Measurements from ENCODE around the gene AAGAB.

DNA sequence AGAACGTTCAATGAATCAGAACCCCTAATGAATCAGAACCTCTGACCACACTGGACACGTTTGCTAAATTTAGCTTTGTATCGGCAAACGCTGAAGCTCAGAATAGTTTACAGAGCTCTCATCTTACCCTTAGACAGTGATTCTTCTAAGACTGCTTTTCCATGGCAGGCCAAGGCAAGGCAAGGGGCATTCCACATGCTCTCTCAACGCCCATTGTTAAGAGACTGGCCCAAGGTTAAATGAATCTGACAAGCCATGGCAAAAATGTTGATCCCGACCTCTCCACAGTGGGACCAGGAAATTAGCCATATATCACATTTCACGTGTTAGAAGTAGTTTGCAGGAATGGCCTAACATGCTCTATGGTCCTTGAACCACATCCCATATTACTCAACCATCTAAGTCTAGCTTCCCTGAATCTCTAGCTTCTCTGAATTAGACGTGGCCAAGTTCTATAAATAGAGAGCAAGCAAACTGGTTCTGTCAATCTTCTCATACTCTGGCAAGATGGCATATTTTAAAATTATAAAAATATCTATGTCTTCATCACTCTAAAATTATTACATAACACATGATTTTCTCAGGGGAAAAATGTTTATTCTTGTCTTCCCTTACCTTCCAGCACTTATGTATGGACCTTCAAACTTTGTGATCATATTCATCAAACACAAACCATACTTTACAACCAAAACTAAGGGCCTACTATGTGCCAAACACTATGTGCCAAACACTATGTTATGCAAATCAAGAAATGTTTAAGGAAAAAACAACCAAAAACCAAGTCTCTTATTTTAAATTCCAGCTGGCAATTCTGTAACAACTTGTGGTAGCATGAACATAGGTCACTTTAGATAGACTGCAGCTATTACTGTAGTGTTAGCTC, 54.3 kb downstream of the AAGAB start:
- TF ChIP-seq, protein P1, sequence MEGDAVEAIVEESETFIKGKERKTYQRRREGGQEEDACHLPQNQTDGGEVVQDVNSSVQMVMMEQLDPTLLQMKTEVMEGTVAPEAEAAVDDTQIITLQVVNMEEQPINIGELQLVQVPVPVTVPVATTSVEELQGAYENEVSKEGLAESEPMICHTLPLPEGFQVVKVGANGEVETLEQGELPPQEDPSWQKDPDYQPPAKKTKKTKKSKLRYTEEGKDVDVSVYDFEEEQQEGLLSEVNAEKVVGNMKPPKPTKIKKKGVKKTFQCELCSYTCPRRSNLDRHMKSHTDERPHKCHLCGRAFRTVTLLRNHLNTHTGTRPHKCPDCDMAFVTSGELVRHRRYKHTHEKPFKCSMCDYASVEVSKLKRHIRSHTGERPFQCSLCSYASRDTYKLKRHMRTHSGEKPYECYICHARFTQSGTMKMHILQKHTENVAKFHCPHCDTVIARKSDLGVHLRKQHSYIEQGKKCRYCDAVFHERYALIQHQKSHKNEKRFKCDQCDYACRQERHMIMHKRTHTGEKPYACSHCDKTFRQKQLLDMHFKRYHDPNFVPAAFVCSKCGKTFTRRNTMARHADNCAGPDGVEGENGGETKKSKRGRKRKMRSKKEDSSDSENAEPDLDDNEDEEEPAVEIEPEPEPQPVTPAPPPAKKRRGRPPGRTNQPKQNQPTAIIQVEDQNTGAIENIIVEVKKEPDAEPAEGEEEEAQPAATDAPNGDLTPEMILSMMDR (IDR thresholded peaks at IDR 0.05): no peak
- no peak for TF ChIP-seq POLR2A (IDR thresholded peaks at IDR 0.05)

Measured in testis (tissue), 2 donors.